Forelimb muscle (tissue), 1 donor: ENCODE results near the gene AXL. TPM values are rescaled to one million over a fixed set of nuclear protein-coding genes. Genes with fewer than 3 reads are reported as not detected.

Source experiments
- DNase-seq: peaks from one replicate; pipeline ENCODE4 v3.0.0-alpha.2; 2013; ENCODE audit warnings: low read depth
- polyA plus RNA-seq: library from polyadenylated mRNA; unstranded; fragments of 120-200 nt; gene quantifications from one replicate; pipeline ENCODE4 v1.2.1, GENCODE V29; 2013; ENCODE audit not compliant: insufficient read length

AXL gene
- polyA plus RNA-seq, 1 donor, result 28.7 TPM

DNA sequence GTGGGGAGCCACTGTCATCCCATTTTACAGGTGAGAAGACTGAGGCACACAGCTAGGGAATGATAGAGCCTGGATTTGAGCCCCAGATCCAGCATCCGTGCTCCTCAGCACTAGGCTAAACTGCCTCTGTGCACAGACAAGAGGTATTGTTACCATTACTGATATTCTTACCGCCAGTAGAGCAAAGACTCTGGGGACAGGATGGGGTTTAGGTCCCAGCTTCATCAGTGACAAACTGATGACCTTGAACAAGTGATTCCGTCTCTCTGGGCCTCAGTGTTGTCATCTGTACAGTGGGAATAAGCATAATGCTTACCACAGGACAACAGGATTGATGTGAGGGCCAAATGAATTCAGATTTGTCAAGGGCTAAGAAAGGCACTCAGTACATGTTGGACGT is 16.5 kb downstream of the AXL start:
- no peak for DNase-seq

GRCh38 chr19:41238244-41238643 is 19.2 kb downstream of the AXL start:
- no peak for DNase-seq

GRCh38 chr19:41239363-41239762 is 20.3 kb downstream of the AXL start:
- no peak for DNase-seq

DNA sequence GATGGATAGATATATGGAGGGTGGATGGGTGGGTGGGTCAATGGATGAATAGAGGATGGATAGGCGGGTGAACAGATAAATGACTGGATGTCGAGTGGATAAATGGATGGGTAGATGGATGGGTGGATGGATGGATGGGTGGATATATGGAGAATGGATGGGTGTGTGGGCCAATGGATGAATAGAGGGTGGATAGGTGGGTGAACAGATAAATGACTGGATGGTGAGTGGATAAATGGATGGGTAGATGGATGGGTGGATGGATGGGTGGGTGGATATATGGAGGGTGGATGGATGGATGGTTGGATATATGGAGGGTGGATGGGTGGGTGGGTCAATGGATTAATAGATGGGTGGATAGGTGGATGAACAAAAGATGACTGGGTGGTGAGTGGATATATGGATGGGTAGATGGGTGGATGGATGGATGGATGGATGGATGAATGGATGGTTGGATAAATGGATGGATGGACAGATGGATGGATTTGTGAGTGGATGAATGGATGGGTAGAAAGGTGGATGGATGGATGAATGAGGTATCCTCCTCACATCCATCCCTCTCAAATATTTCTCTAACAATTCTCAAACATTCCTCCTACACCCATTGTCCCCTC is 21.0 kb downstream of the AXL start:
- no peak for DNase-seq

GRCh38 chr19:41241859-41242258 is 22.8 kb downstream of the AXL start:
- DNase-seq, result no peak

GRCh38 chr19:41244117-41244516 is 25.1 kb downstream of the AXL start:
- DNase-seq, result no peak

GRCh38 chr19:41245843-41246242 is 26.8 kb downstream of the AXL start:
- no peak for DNase-seq

- no peak for DNase-seq
Observed at GRCh38 chr19:41248895-41249294, 29.9 kb downstream of the AXL start.

- DNase-seq, result no peak
Observed at GRCh38 chr19:41249707-41250423, 30.8 kb downstream of the AXL start.

- DNase-seq, result no peak
Observed at GRCh38 chr19:41253660-41254059, 34.6 kb downstream of the AXL start.

GRCh38 chr19:41255171-41255570 is 36.1 kb downstream of the AXL start:
- DNase-seq, result no peak

DNA sequence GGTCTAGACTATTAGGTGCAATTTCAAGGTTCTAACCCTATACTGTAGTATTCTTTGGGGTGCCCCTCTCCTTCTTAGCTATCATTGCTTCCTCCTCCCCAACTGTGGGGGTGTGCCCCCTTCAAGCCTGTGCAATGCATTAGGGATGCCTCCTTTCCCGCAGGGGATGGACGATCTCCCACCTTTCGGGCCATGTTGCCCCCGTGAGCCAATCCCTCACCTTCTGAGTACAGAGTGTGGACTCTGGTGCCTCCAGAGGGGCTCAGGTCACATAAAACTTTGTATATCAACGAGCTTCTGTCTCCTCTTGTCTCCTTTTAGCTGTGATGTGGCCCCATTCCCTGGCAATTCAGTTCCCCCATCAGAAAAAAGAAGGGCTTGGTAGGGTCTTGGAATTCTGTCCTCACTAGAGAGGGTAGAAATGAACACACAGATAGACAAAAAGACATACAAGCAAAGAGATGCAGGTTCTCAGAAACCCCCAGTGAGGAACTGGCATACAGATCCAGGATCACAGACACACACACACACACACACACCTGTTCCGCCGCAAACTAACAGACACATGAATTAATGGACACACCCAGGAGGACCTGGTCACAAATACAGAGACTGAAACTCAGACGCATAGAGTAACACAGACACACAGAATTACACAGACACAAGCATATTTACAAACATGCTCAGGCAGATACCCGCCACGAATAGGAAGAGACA is 42.6 kb downstream of the AXL start:
- no peak for DNase-seq

DNA sequence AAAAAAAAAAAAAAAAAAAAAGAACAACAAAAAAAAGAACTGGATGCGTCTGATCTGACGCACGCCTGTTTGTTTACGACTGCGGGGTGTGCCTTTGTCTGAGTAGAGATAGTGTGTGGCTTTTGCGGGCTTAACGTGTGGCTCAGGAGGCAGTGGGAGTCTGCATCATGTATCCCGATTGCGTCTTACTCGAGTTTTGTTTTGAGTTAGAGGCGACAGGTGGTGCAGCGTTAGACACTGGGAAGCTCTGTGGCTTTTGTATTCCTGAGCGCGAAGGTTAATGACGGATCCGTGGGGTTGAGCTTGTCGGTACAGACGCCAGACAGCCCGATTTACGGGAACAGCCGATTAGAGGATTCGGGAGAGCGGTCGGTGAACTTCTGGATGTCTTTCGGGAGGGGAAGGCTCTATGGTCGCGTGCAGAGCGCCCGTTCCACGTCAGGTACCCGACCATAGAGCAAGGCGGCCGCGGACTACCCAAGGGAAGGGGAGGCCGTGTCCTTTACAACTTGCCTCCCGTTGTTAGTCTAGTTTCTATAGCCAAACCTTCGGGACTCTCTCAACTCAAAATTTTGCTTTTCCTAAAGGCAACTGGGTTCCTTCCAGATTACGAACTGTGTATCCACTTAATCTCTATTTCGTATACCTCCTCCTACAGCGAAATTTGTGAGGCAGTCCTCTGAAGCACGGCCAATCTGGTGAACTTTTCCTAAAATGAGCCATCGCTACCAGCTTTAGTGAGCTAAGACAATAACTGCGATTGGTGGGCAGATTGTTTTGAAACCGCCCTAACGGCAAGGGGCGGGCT is 44.2 kb downstream of the AXL start:
- no peak for DNase-seq

- DNase-seq, result peak; percentile 100
Observed at GRCh38 chr19:41263850-41264580, 45.0 kb downstream of the AXL start, which contains the start of gene HNRNPUL1. Gene HNRNPUL1 (plus strand): TSS chr19:41264372. CDS start chr19:41264504, 132 bp downstream.

DNA sequence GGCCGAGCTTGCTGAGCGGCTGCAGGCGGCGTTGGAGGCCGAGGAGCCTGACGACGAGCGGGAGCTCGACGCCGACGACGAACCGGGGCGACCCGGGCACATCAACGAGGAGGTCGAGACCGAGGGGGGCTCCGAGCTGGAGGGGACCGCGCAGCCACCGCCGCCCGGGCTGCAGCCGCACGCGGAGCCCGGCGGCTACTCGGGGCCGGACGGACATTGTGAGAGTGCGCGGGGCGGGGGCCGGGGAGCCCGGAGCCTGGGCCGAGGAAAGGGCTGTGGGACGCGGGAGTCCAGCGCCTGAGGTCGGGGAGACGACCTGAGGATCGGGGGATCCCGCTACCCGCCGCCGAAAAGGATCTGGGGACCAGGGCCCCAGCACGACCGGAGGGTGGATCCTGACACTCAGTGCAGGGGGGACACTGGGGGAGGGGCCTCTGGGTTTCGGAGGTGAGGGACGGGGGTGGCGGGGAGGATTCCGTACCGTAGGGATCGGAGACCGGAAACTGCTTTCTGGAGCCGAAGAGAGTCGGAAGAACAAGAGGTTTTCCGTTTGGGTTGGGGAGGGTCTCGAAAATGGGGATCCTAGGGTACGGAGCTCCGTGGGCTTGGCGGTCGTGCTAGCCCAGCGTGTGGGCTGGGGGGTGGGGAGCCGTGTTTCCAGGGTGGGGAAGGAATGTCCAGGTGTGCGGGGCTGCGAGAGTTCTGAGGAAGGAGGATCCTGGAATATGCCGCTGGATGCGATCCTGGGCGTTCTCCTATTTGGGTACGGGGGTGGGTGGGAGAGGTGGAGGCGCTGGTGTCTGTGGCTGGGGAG is 45.8 kb downstream of the AXL start:
- DNase-seq, result no peak

- DNase-seq, result no peak
Observed at GRCh38 chr19:41265395-41266153, 46.6 kb downstream of the AXL start.

DNA sequence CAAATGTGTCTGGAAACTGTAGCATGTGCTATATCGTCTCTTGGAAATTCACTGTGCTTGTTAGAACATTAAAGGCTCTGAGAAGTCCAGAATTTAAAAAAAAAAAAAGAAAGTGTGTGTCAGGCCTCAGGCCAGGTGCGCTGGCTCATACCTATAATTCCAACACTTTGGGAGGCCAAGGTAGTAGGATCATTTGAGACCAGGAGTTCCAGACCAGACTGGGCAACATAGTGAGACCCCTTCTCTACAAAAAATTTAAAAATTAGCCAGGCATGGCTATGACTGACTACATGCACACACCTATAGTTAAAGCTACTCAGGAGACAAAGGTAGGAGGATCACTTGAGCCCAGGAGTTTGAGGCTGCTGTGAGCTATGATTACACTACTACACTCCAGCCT is 50.0 kb downstream of the AXL start:
- DNase-seq, result no peak

DNA sequence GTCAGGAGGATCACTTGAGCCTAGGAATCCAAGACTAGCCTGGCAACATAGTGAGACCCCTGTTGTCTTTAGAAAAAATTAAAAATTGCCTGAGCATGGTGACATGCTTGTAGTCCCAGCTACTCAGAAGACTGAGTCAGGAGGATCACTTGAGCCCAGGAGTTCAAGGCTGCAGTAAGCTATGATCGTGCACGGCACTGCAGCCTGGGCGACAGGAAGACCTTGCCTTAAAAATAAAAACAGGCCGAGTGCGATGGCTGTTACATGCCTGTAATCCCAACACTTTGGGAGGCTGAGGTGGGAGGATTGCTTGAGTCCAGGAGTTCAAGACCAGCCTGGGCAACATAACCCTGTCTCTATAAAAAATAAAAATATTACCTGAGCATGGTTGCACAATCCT is 50.5 kb downstream of the AXL start:
- DNase-seq, result no peak

- DNase-seq, result no peak
Observed at GRCh38 chr19:41273076-41273475, 54.1 kb downstream of the AXL start.

DNA sequence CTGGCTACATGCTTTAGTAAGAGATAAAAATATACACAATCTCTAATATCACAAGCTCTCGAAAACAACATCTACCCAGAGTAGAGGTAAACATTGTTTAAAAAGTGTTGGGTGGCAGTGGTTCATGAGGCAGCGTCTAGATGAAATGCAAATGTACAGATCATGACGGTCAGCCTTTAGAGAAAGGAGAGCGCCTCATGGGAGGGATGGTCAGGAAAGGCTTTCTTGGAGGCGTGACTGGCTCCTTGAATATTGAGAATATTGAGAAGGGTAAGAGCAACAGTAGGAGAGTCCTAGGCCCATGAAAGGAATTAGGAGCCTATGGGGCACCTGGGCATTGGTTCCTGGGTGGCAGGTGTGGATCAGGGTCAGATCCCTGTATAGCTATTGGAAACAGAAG is 55.8 kb downstream of the AXL start:
- DNase-seq, result no peak
